HG03103 (cell line): Measurements from ENCODE around the gene MAPKAP1.
A peak's percentile ranks its signal among the peaks of the same experiment; 100 is the strongest.
"Not testable (repeated sequence)": the region's sequence is repeated elsewhere in the genome, so short reads cannot be mapped to it uniquely, and the experiment has no call there.

Experiments
- ATAC-seq: cut with Tn5 transposase; IDR thresholded peaks from one replicate; pipeline ENCODE4 v1.9.1; 2021; ENCODE audit warnings: low read depth; ENCODE audit not compliant: unreplicated experiment

Gene MAPKAP1

GRCh38 chr9:125739436-125739835 lies 32.4 kb upstream of the MAPKAP1 start:
- ATAC-seq: no peak

- no peak for ATAC-seq
Measured at GRCh38 chr9:125732562-125732961, 25.6 kb upstream of the MAPKAP1 start.

- ATAC-seq: no peak
Measured at GRCh38 chr9:125730168-125730567, 23.2 kb upstream of the MAPKAP1 start.

GRCh38 chr9:125726456-125727132 lies 19.6 kb upstream of the MAPKAP1 start:
- no peak for ATAC-seq

- peak; percentile 11 for ATAC-seq
Measured at GRCh38 chr9:125707472-125707804, 430 bp upstream of the MAPKAP1 start.

- ATAC-seq: no peak
Measured at GRCh38 chr9:125705893-125706292, 1.1 kb downstream of the MAPKAP1 start.

- no peak for ATAC-seq
Measured at GRCh38 chr9:125703662-125704061, 3.3 kb downstream of the MAPKAP1 start.

GRCh38 chr9:125701351-125701750 lies 5.7 kb downstream of the MAPKAP1 start:
- no peak for ATAC-seq

- ATAC-seq: peak; percentile 72
Measured at GRCh38 chr9:125700791-125701190, 6.2 kb downstream of the MAPKAP1 start.

GRCh38 chr9:125699870-125700269 lies 7.1 kb downstream of the MAPKAP1 start:
- ATAC-seq: no peak

GRCh38 chr9:125696106-125696647 lies 10.8 kb downstream of the MAPKAP1 start:
- ATAC-seq: no peak

GRCh38 chr9:125695548-125695947 lies 11.5 kb downstream of the MAPKAP1 start:
- not testable (repeated sequence) for ATAC-seq

GRCh38 chr9:125694478-125694877 lies 12.5 kb downstream of the MAPKAP1 start:
- no peak for ATAC-seq

- not testable (repeated sequence) for ATAC-seq
Measured at GRCh38 chr9:125693492-125693891, 13.5 kb downstream of the MAPKAP1 start.

GRCh38 chr9:125691869-125692268 lies 15.1 kb downstream of the MAPKAP1 start:
- ATAC-seq: no peak

- no peak for ATAC-seq
Measured at GRCh38 chr9:125690679-125691078, 16.3 kb downstream of the MAPKAP1 start.

GRCh38 chr9:125687163-125687863 lies 19.7 kb downstream of the MAPKAP1 start:
- ATAC-seq: no peak

- no peak for ATAC-seq
Measured at GRCh38 chr9:125685167-125685566, 21.8 kb downstream of the MAPKAP1 start.

GRCh38 chr9:125683486-125683885 lies 23.5 kb downstream of the MAPKAP1 start:
- no peak for ATAC-seq

GRCh38 chr9:125682340-125682739 lies 24.7 kb downstream of the MAPKAP1 start:
- ATAC-seq: no peak

GRCh38 chr9:125681657-125682056 lies 25.4 kb downstream of the MAPKAP1 start:
- no peak for ATAC-seq

GRCh38 chr9:125681086-125681622 lies 25.9 kb downstream of the MAPKAP1 start:
- ATAC-seq: no peak
